ENCODE measurements around the gene C10orf53. TPM values are rescaled to one million over a fixed set of nuclear protein-coding genes. Genes with fewer than 3 reads are reported as not detected.
A peak's percentile ranks its signal among the peaks of the same experiment; 100 is the strongest.

The C10orf53 gene
- total and polyA plus RNA-seq, 2 of the 8 experiments (the other 6 are each of a cell fraction or from before 2014, with no cell fraction given) = not detected

GRCh38 chr10:49710966-49711365 is 31.5 kb downstream of the C10orf53 start:
- Histone ChIP-seq H3K23ac (ENCODE audit: insufficient read length) (no peak overlapping the region), H3K27me3 (replicated peaks in 1 of 4; ENCODE audit: control insufficient read depth in 3 of 4, extremely low read depth in 1 of 4, insufficient read depth in 3 of 4, low read length in 3 of 4) (no peaks in the 10 kb centered on the region; a peak in 1 of 7 replicates), H2BK20ac (ENCODE audit: low read length) (no peak overlapping the region), H3K36me3 (ENCODE audit: control insufficient read depth in 2 of 4, insufficient read depth in 4 of 4, low read length in 3 of 4) (no peaks in the 10 kb centered on the region), H2AK5ac (ENCODE audit: low read depth, low read length) (no peak overlapping the region), H3K23me2 (ENCODE audit: low read depth, low read length) (no peaks in the 10 kb centered on the region), H2AFZ (ENCODE audit: low read length) (0 out of 2 replicates have a peak overlapping the region, but pooled peaks have one; percentile 21), H3K4me1 (replicated peaks in 1 of 4; ENCODE audit: control insufficient read depth in 3 of 4, insufficient read depth in 4 of 4, low read length in 3 of 4) (no peaks in the 10 kb centered on the region), H4K20me1 (replicated peaks in 1 of 2; ENCODE audit: control insufficient read depth in 1 of 2, insufficient read depth in 2 of 2, low read length in 2 of 2) (no peaks in the 10 kb centered on the region), H3K9ac (replicated peaks in 1 of 4; ENCODE audit: extremely low read depth in 1 of 4, low read depth in 3 of 4, low read length in 3 of 4) (no peak overlapping the region), H3K27ac (ENCODE audit: low read depth, low read length) (no peak overlapping the region), H3K79me2 (ENCODE audit: control insufficient read depth in 1 of 2, insufficient read depth in 2 of 2, low read length in 2 of 2) (no peaks in the 10 kb centered on the region), H3K4me2 (ENCODE audit: insufficient read depth in 1 of 2, low read depth in 2 of 2, low read length in 2 of 2) (no peak overlapping the region), H2BK5ac (ENCODE audit: low read depth, low read length) (no peak overlapping the region), H2BK15ac (ENCODE audit: low read length) (no peak overlapping the region), H3K14ac (ENCODE audit: insufficient read length) (no peak overlapping the region), H2BK12ac (ENCODE audit: low read depth, low read length) (no peak overlapping the region), H2BK120ac (replicated peaks; ENCODE audit: low read depth, low read length) (no peak overlapping the region), H3K4me3 (ENCODE audit: extremely low read depth in 1 of 4, insufficient read depth in 2 of 4, low read depth in 3 of 4, low read length in 4 of 4) (no peak overlapping the region), H4K91ac (replicated peaks; ENCODE audit: insufficient read length, low read length) (no peak overlapping the region), H3K4ac (replicated peaks; ENCODE audit: insufficient read length, low read depth, low read length) (no peak overlapping the region), H4K5ac (ENCODE audit: insufficient read length, low read depth, low read length) (no peak overlapping the region), H3K56ac (replicated peaks; ENCODE audit: insufficient read length, low read depth, low read length) (no peak overlapping the region), H4K8ac (ENCODE audit: extremely low read depth, insufficient read depth, low read length) (no peak overlapping the region), H3K79me1 (ENCODE audit: low read depth, low read length) (no peaks in the 10 kb centered on the region), H3K9me3 (ENCODE audit: insufficient read depth in 2 of 2, low read depth in 1 of 2, low read length in 1 of 2) (peaks cover 2 to 12% of the 10 kb centered on the region in 2 experiments; a peak in 3 of 4 replicates), H3K18ac (ENCODE audit: extremely low read depth, low read length) (no peak overlapping the region)
- no peak for FAIRE-seq
- TF ChIP-seq SP4 (IDR thresholded peaks at IDR 0.05; ENCODE audit: low read length) (no peak), RNF2 (IDR thresholded peaks at IDR 0.05; ENCODE audit: borderline replicate concordance, low read depth, low read length, missing control alignments, poor library complexity, severe bottlenecking) (no peak), GABPA (IDR thresholded peaks at IDR 0.05; ENCODE audit: borderline replicate concordance, insufficient read depth, low read length) (no peak), PHF8 (conservative IDR thresholded peaks at IDR 0.05; ENCODE audit: low read depth, low read length) (no peak), ATF3 (IDR thresholded peaks at IDR 0.05; ENCODE audit: insufficient read depth, low read depth, low read length) (no peak)
- 83% methylated on average over 6 of the region's 6 CpGs; no CpG with 5 or more reads in 1 of the 2 experiments for WGBS, 2 experiments (ENCODE audit: extremely low coverage in 1 of 2, insufficient coverage in 1 of 2, insufficient read length in 1 of 2, insufficient replicate concordance in 2 of 2, low coverage in 1 of 2, low lambda C conversion rate in 2 of 2, missing lambda C conversion rate in 1 of 2)
- DNase-seq (ENCODE audit: low read depth in 1 of 2, low spot score in 2 of 2) = no peak
- ChIA-PET CTCF (ENCODE audit: partially characterized antibody) (interaction anchor here (0.6 to 2.2 kb wide), 6 partner anchors 10 to 758 kb away, joined by 3 to 11 read pairs (median 3); no protein-coding TSS in a partner anchor), POLR2A (ENCODE audit: partially characterized antibody) (no interaction called here)
